Common myeloid progenitor, CD34-positive (primary cell): ENCODE results near the gene USP37.

ENCODE experiments used
- CTCF ChIA-PET: fragments of 350-600 bp; sonication (Branson Sonifier 250); formaldehyde crosslinking; loops from one replicate; lab custom pipeline; 2021; ENCODE audit warnings: antibody characterized with exemption; lab: Charles Lee
- POLR2A ChIA-PET: fragments of 350-600 bp; sonication (Branson Sonifier 250); formaldehyde crosslinking; loops from one replicate; lab custom pipeline; 2021; ENCODE audit warnings: antibody characterized with exemption; lab: Charles Lee
- DNase-seq, 3 donors: peaks; one replicate each; pipeline versions ENCODE4 v3.0.0 to v3.0.0-alpha.2; 2013
- H3K27ac ChIP-seq, 2 experiments: 1 replicate in 1 of 2; 2 replicates in 1 of 2; pipeline ENCODE4 v1.7.0; 2013; ENCODE audit warnings: inconsistent platforms in 2 of 2, low read length in 2 of 2, mild to moderate bottlenecking in 2 of 2, low read depth in 1 of 2, moderate library complexity in 1 of 2; ENCODE audit not compliant: severe bottlenecking in 2 of 2, insufficient read depth in 1 of 2, poor library complexity in 1 of 2
- H3K27me3 ChIP-seq, 5 experiments: replicated peaks in 2 of 5; 1 replicate in 3 of 5; 2 replicates in 2 of 5; pipeline versions ENCODE4 v1.6.1 to v1.7.0; 2013; ENCODE audit warnings: low read length in 4 of 5, mild to moderate bottlenecking in 2 of 5, moderate library complexity in 2 of 5, inconsistent platforms in 1 of 5; ENCODE audit not compliant: insufficient read depth in 5 of 5, control insufficient read depth in 4 of 5
- H3K36me3 ChIP-seq, 4 experiments: 1 replicate in 2 of 4; 2 replicates in 2 of 4; pipeline versions ENCODE4 v1.6.1 to v1.7.0; 2013; ENCODE audit warnings: low read length in 3 of 4, control low read depth in 1 of 4, mild to moderate bottlenecking in 1 of 4; ENCODE audit not compliant: control insufficient read depth in 4 of 4, insufficient read depth in 4 of 4
- H3K4me1 ChIP-seq, 4 experiments: 1 replicate in 3 of 4; 2 replicates in 1 of 4; pipeline versions ENCODE4 v1.6.1 to v1.7.1; 2013; ENCODE audit warnings: low read length in 3 of 4, mild to moderate bottlenecking in 3 of 4, control low read depth in 1 of 4, inconsistent platforms in 1 of 4, moderate library complexity in 1 of 4; ENCODE audit not compliant: control insufficient read depth in 4 of 4, insufficient read depth in 4 of 4; ENCODE audit errors: control extremely low read depth in 1 of 4
- H3K4me3 ChIP-seq, 7 experiments: 1 replicate in 4 of 7; 2 replicates in 3 of 7; pipeline versions ENCODE4 v1.5.1 to v1.7.0; 2013; ENCODE audit warnings: mild to moderate bottlenecking in 7 of 7, low read length in 6 of 7, moderate library complexity in 6 of 7, inconsistent platforms in 2 of 7, low read depth in 2 of 7, control low read depth in 1 of 7; ENCODE audit not compliant: insufficient read depth in 4 of 7, control insufficient read depth in 1 of 7; ENCODE audit errors: extremely low read depth in 1 of 7
- H3K9me3 ChIP-seq, 5 experiments: 1 replicate in 4 of 5; 2 replicates in 1 of 5; pipeline versions ENCODE4 v1.6.1 to v1.7.1; 2013; ENCODE audit warnings: low read length in 4 of 5, mild to moderate bottlenecking in 2 of 5, inconsistent platforms in 1 of 5, low read depth in 1 of 5, moderate library complexity in 1 of 5; ENCODE audit not compliant: control insufficient read depth in 4 of 5, insufficient read depth in 2 of 5; ENCODE audit errors: control extremely low read depth in 1 of 5
- WGBS: methylation state at CpG from one replicate; pipeline ENCODE4 v1.1.5; 2013; ENCODE audit not compliant: insufficient coverage; 5-methylcytosine and 5-hydroxymethylcytosine counted together

USP37 gene

DNA sequence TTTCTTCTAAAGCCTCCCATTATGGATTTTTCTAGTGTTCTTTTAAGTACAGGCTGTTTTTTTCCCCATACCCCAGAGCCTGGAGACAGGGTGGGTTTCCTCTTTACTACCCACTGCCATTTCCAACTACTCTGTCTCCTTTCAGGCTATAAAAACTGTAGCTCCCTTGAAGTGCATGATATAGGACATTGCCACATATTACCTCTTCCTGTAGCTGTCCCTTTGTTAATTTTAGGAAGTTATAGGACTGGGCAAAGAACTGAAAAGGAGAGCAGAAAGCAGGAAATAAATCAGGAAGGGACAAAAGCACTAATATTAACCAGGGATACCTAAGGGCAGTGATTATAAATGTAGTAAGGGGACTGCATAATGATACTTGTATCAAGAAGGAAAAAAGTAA, 95.2 kb downstream of the USP37 start:
- Histone ChIP-seq H3K27ac (no peak overlapping the region), H3K9me3 (no peaks in the 10 kb centered on the region), H3K27me3 (no peaks in the 10 kb centered on the region), H3K36me3 (peaks cover 15 to 38% (median 28%) of the 10 kb centered on the region in 4 experiments), H3K4me3 (no peak overlapping the region), H3K4me1 (peaks cover 3 to 20% (median 7%) of the 10 kb centered on the region in 4 experiments)
- no peak for DNase-seq
- ChIA-PET CTCF (interaction anchor here (2.1 kb wide), 1 partner anchor 11 kb away, joined by 5 read pairs; no protein-coding TSS in a partner anchor), POLR2A (interaction anchor here (0.5 to 0.6 kb wide), 2 partner anchors 27 to 47 kb away, joined by 3 read pairs; no protein-coding TSS in a partner anchor)

DNA sequence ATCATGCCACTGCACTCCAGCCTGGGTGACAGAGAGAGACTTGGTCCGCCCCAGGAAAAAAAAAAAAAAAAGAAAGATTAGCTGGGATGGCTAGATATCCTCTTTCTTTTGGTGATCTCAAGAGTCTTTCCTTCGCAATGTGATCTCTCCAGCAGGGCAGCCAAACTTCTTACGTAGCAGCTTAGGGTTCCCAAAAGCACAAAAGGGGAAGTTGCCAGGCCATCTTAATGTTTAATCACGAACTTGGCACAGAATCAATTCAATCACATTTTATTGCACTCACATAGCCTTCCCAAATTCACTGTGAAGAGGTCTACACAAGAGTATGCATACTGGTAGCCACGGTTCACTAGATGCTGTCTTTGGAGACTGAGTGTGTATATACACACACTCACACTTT, 96.2 kb downstream of the USP37 start:
- Histone ChIP-seq H3K9me3 (no peaks in the 10 kb centered on the region), H3K4me3 (no peak overlapping the region), H3K27me3 (no peaks in the 10 kb centered on the region), H3K27ac (no peak overlapping the region), H3K36me3 (peaks cover 15 to 32% (median 22%) of the 10 kb centered on the region in 4 experiments), H3K4me1 (peaks cover 3 to 20% (median 7%) of the 10 kb centered on the region in 4 experiments)
- POLR2A ChIA-PET: interaction anchor here (0.6 kb wide), 2 partner anchors 299 to 662 kb away, joined by 3 read pairs; no protein-coding TSS in a partner anchor
- peak; percentile 58 to 89 (median 87) for DNase-seq
- CTCF ChIA-PET: interaction anchor here (0.8 to 1.7 kb wide), 3 partner anchors 10 to 70 kb away, joined by 3 to 4 read pairs (median 3); no protein-coding TSS in a partner anchor
- 24% methylated on average over 3 of the region's 5 CpGs for WGBS

DNA sequence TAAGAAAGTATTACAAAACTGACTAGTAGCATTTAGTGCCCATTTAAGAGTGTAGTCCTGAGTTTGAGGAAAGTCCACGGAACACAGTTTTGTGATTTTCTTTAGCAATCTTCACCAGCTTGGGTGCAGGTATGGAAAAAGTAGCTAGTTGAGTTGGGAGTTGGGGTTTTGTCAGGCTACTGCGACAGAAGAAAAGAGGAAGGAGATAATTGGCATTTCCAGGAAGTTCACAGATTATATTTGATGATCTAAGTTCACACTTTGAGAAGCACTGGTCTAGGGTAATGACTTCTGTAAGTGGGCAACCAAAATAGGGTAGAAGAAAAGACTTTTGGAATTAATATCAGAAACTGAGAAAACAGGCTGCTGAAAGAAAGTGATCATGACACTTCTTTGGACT, 97.1 kb downstream of the USP37 start:
- no peak overlapping the region for H3K27ac ChIP-seq
- POLR2A ChIA-PET: interaction anchor here (0.6 kb wide), 1 partner anchor 92 kb away, joined by 3 read pairs; no protein-coding TSS in a partner anchor
- CTCF ChIA-PET: interaction anchor here (0.7 to 1.7 kb wide), 2 partner anchors 9 to 149 kb away, joined by 3 to 4 read pairs; no protein-coding TSS in a partner anchor
- no CpG with 5 or more reads among the region's 2 CpGs for WGBS
- H3K36me3 ChIP-seq: peaks cover 12 to 26% (median 18%) of the 10 kb centered on the region in 4 experiments
- no peak overlapping the region for H3K4me3 ChIP-seq
- H3K4me1 ChIP-seq: peaks cover 3 to 20% (median 7%) of the 10 kb centered on the region in 4 experiments
- no peak for DNase-seq
- H3K9me3 ChIP-seq: no peaks in the 10 kb centered on the region
- no peaks in the 10 kb centered on the region for H3K27me3 ChIP-seq

DNA sequence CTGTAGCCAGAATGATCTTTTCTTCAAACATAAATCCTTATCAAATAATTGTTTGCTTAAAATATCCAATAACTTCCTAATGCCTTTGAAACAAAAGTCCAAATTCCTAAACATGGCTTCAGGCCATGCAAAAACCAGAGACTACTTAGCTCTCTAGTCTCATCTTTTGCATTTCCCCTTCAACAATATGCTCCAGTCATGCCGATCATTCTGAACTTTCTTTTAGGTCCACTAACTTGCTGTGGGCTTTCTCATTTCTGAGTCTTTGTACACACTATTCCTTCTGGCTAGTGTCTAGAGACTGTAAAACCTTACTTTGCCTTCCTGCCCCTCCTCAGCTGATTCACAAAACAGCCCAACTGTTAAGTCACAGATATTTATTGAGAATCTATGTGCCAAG, 97.7 kb downstream of the USP37 start:
- H3K27ac ChIP-seq: no peak overlapping the region
- ChIA-PET POLR2A (no interaction called here), CTCF (interaction anchor here (1.7 kb wide), 1 partner anchor 8 kb away, joined by 4 read pairs; no protein-coding TSS in a partner anchor)
- no peak for DNase-seq
- no CpG with 5 or more reads among the region's 1 CpG for WGBS
- H3K36me3 ChIP-seq: peaks cover 12 to 24% (median 18%) of the 10 kb centered on the region in 4 experiments
- no peaks in the 10 kb centered on the region for H3K9me3 ChIP-seq
- H3K27me3 ChIP-seq: no peaks in the 10 kb centered on the region
- H3K4me3 ChIP-seq: no peak overlapping the region
- H3K4me1 ChIP-seq: peaks cover 3 to 20% (median 8%) of the 10 kb centered on the region in 4 experiments

DNA sequence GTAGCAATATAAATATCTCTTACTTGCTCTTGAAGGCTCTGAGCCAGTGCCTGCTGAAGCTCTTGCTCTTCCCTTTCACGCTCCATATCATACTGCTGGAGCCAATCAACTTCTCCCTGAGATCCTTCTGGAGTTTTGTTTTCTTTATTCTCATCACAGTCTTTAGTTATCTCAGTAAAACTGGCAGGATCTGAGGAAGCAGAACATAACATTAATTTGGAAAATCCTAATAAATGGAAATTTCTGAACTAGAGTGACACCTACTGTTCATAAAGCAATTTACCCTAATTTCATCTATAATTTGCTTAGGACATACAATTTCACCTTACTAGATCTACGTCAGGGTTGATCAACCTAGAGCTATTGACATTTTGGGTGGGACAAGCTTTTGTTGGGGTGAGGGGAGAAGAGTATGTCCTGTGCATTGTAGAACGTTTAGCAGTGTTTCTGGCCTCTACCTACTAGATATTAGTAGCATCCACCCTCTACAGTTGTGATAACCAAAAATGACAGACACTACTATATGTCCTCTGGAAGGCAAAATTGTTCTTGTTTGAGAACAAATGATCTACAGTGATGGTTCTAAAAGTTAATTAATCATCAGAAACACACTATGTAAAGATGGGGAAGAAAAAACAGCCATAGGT, 102.0 kb downstream of the USP37 start:
- CTCF ChIA-PET: interaction anchor here (0.6 to 4.4 kb wide), 22 partner anchors 11 to 281 kb away, joined by 3 to 27 read pairs (median 4); partner anchors contain the start of genes AAMP, PNKD and TMBIM1
- Histone ChIP-seq H3K36me3 (peaks cover 9 to 23% (median 20%) of the 10 kb centered on the region in 4 experiments), H3K4me1 (peaks cover 0 to 2% (median under 1%) of the 10 kb centered on the region in 4 experiments), H3K27ac (no peak overlapping the region), H3K27me3 (no peaks in the 10 kb centered on the region), H3K9me3 (no peaks in the 10 kb centered on the region), H3K4me3 (no peak overlapping the region)
- DNase-seq: peak; percentile 18 to 37 (median 25)
- 100% methylated on average over 1 of the region's 3 CpGs for WGBS
- POLR2A ChIA-PET: interaction anchor here (1.0 kb wide), 1 partner anchor 59 kb away, joined by 4 read pairs; no protein-coding TSS in a partner anchor

DNA sequence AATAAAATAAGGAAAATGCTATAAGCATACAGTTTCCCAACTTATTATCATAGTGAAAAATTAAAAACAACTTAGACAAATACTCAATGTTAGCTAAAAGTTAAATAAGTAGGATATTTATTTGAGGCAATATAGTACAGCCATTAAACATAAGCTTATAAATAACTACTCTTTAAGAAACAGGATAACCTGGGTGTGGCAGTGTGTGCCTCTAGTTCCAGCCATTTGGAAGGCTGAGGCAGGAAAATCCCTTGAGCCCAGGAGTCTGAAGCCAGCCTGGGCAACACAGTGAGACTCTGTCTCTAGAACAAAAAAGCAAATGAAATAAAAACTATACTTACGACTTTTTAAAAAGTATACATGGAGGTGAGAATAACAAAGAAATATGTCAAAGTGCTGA, 109.6 kb downstream of the USP37 start:
- CTCF ChIA-PET: no interaction called here
- DNase-seq: no peak
- Histone ChIP-seq H3K27ac (no peak overlapping the region), H3K9me3 (no peaks in the 10 kb centered on the region), H3K4me3 (no peak overlapping the region), H3K4me1 (no peaks in the 10 kb centered on the region), H3K36me3 (peaks cover 29 to 50% (median 36%) of the 10 kb centered on the region in 4 experiments), H3K27me3 (no peaks in the 10 kb centered on the region)
- WGBS: no CpG with 5 or more reads among the region's 1 CpG
- POLR2A ChIA-PET: no interaction called here

DNA sequence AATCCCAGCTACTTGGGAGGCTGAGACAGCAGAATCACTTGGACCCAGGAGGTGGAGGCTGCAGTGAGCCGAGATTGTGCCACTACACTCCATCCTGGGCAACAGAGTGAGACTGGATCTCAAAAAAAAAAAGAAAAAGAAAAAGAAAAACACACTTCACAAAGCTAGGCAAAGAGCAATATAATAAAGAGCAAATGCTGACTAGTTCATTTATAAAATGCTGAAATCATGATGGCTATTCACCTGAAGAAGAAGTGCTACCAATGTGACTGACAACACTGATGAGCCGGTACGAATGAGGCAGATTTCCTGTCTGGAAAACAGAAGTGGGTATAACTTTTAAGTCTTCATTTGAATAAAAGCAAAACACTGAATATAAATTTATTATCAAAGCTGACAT, 111.3 kb downstream of the USP37 start:
- ChIA-PET CTCF (interaction anchor here (0.9 to 1.6 kb wide), 2 partner anchors 17 to 35 kb away, joined by 3 to 4 read pairs; no protein-coding TSS in a partner anchor), POLR2A (no interaction called here)
- Histone ChIP-seq H3K9me3 (no peaks in the 10 kb centered on the region), H3K27ac (no peak overlapping the region), H3K36me3 (peaks cover 32 to 53% (median 37%) of the 10 kb centered on the region in 4 experiments), H3K4me1 (no peaks in the 10 kb centered on the region), H3K27me3 (no peaks in the 10 kb centered on the region), H3K4me3 (no peak overlapping the region)
- no peak for DNase-seq
- WGBS: no CpG with 5 or more reads among the region's 3 CpGs
